GM12878 (cell line): ENCODE data around the gene LIN7B.

Source experiments
- ASH2L ChIP-seq: fragments of 300-600, 200-600 bp; sonication (generic); IDR thresholded peaks from 2 replicates; pipeline ENCODE4 v1.6.1; 2017; ENCODE audit warnings: low read depth, mild to moderate bottlenecking, borderline replicate concordance
- CBX5 ChIP-seq: sonication (generic); IDR thresholded peaks from 2 replicates; pipeline ENCODE4 v1.6.1; 2016; ENCODE audit warnings: low read depth, moderate library complexity, mild to moderate bottlenecking, inconsistent platforms
- EGR1 ChIP-seq, 2 experiments: IDR thresholded peaks; 1 replicate in 1 of 2; 2 replicates in 1 of 2; pipeline ENCODE4 v1.6.1; 2011 to 2012; ENCODE audit warnings: low read depth in 2 of 2, low read length in 2 of 2, borderline replicate concordance in 1 of 2, mild to moderate bottlenecking in 1 of 2, moderate library complexity in 1 of 2
- MYC ChIP-seq: IDR thresholded peaks from 2 replicates; pipeline ENCODE4 v1.6.1; 2011; ENCODE audit warnings: mild to moderate bottlenecking, low read length, moderate library complexity, inconsistent platforms; ENCODE audit not compliant: insufficient read depth, insufficient replicate concordance, insufficient read length, severe bottlenecking
- RAD21 ChIP-seq: IDR thresholded peaks from 2 replicates; pipeline ENCODE4 v1.6.1; 2011; ENCODE audit warnings: mild to moderate bottlenecking, low read depth, low read length, moderate library complexity; ENCODE audit not compliant: insufficient read depth
- SP1 ChIP-seq: IDR thresholded peaks from one replicate; pipeline ENCODE4 v1.6.1; 2011; ENCODE audit warnings: low read depth, low read length
- TF ChIP-seq, protein P1 (sequence below): IDR thresholded peaks from 2 replicates; pipeline ENCODE4 v1.6.1; 2011; ENCODE audit warnings: mild to moderate bottlenecking, low read depth, low read length, moderate library complexity; ENCODE audit not compliant: insufficient replicate concordance
- TF ChIP-seq, protein P2 (sequence below): fragments of 450-650 bp; IDR thresholded peaks from 2 replicates; pipeline ENCODE4 v1.6.1; 2016; ENCODE audit warnings: mild to moderate bottlenecking, moderate library complexity, borderline replicate concordance
- TF ChIP-seq, protein P3 (sequence below), 3 experiments: IDR thresholded peaks in 2 of 3; conservative IDR thresholded peaks in 1 of 3; 2 replicates each; pipeline ENCODE4 v1.5.1; 2011; ENCODE audit warnings: low read depth in 3 of 3, low read length in 3 of 3, mild to moderate bottlenecking in 3 of 3, control low read depth in 2 of 3, moderate library complexity in 2 of 3, inconsistent platforms in 1 of 3, mixed read lengths in 1 of 3; ENCODE audit not compliant: control insufficient read depth in 2 of 3, insufficient read depth in 1 of 3; ENCODE audit errors: extremely low read depth in 1 of 3

DNA sequence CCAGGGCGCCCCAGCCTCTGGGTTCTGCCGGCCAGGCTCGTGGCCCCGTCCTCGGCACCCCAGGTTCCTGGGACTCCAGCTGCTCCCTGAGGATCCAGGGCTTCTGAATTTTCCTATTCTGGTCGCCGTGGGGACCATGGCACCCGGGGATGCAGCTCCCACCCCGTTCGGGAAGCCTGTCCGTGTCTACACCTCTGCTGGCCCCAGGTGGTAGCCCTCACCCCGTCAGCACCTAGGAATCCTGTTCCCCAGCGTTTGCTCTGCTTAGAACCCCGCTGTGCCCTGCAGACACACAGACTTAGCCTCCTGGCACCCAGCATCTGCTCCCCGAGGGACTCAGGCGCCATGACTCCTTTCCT is 6.1 kb downstream of the LIN7B start:
- TF ChIP-seq RAD21 = no peak
- TF ChIP-seq MYC = no peak
- TF ChIP-seq EGR1 (IDR thresholded peaks at IDR 0.05; ENCODE audit: borderline replicate concordance in 1 of 2, low read depth in 2 of 2, low read length in 2 of 2) = no peak
- TF ChIP-seq, protein P1, sequence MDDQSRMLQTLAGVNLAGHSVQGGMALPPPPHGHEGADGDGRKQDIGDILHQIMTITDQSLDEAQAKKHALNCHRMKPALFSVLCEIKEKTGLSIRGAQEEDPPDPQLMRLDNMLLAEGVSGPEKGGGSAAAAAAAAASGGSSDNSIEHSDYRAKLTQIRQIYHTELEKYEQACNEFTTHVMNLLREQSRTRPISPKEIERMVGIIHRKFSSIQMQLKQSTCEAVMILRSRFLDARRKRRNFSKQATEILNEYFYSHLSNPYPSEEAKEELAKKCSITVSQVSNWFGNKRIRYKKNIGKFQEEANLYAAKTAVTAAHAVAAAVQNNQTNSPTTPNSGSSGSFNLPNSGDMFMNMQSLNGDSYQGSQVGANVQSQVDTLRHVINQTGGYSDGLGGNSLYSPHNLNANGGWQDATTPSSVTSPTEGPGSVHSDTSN = no peak
- TF ChIP-seq, protein P2, sequence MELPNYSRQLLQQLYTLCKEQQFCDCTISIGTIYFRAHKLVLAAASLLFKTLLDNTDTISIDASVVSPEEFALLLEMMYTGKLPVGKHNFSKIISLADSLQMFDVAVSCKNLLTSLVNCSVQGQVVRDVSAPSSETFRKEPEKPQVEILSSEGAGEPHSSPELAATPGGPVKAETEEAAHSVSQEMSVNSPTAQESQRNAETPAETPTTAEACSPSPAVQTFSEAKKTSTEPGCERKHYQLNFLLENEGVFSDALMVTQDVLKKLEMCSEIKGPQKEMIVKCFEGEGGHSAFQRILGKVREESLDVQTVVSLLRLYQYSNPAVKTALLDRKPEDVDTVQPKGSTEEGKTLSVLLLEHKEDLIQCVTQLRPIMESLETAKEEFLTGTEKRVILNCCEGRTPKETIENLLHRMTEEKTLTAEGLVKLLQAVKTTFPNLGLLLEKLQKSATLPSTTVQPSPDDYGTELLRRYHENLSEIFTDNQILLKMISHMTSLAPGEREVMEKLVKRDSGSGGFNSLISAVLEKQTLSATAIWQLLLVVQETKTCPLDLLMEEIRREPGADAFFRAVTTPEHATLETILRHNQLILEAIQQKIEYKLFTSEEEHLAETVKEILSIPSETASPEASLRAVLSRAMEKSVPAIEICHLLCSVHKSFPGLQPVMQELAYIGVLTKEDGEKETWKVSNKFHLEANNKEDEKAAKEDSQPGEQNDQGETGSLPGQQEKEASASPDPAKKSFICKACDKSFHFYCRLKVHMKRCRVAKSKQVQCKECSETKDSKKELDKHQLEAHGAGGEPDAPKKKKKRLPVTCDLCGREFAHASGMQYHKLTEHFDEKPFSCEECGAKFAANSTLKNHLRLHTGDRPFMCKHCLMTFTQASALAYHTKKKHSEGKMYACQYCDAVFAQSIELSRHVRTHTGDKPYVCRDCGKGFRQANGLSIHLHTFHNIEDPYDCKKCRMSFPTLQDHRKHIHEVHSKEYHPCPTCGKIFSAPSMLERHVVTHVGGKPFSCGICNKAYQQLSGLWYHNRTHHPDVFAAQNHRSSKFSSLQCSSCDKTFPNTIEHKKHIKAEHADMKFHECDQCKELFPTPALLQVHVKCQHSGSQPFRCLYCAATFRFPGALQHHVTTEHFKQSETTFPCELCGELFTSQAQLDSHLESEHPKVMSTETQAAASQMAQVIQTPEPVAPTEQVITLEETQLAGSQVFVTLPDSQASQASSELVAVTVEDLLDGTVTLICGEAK = no peak
- TF ChIP-seq CBX5 = no peak
- TF ChIP-seq ASH2L = no peak
- TF ChIP-seq SP1 = no peak
- TF ChIP-seq, protein P3, sequence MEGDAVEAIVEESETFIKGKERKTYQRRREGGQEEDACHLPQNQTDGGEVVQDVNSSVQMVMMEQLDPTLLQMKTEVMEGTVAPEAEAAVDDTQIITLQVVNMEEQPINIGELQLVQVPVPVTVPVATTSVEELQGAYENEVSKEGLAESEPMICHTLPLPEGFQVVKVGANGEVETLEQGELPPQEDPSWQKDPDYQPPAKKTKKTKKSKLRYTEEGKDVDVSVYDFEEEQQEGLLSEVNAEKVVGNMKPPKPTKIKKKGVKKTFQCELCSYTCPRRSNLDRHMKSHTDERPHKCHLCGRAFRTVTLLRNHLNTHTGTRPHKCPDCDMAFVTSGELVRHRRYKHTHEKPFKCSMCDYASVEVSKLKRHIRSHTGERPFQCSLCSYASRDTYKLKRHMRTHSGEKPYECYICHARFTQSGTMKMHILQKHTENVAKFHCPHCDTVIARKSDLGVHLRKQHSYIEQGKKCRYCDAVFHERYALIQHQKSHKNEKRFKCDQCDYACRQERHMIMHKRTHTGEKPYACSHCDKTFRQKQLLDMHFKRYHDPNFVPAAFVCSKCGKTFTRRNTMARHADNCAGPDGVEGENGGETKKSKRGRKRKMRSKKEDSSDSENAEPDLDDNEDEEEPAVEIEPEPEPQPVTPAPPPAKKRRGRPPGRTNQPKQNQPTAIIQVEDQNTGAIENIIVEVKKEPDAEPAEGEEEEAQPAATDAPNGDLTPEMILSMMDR (IDR thresholded peaks at IDR 0.05 in 2 of 3, conservative IDR thresholded peaks at IDR 0.05 in 1 of 3; ENCODE audit: control insufficient read depth in 2 of 3, extremely low read depth in 1 of 3, insufficient read depth in 1 of 3, low read depth in 3 of 3, low read length in 3 of 3) = no peak
